SK-N-MC (cell line): ENCODE measurements around the gene COMMD1.

ENCODE experiments used
- EZH2 ChIP-seq: fragments of 200-600 bp; sonication (generic); IDR thresholded peaks from one replicate; pipeline ENCODE4 v1.6.1; 2017; ENCODE audit warnings: antibody characterized with exemption
- FOXP2 ChIP-seq: optimal IDR thresholded peaks from 2 replicates; pipeline ENCODE3; 2011; ENCODE audit warnings: mild to moderate bottlenecking, moderate library complexity; ENCODE audit not compliant: insufficient read depth; ENCODE audit errors: extremely low read length, control extremely low read depth
- POLR2AphosphoS5 ChIP-seq: IDR thresholded peaks from 2 replicates; pipeline ENCODE4 v1.6.1; 2012; ENCODE audit warnings: mild to moderate bottlenecking, low read depth, low read length, borderline replicate concordance

DNA sequence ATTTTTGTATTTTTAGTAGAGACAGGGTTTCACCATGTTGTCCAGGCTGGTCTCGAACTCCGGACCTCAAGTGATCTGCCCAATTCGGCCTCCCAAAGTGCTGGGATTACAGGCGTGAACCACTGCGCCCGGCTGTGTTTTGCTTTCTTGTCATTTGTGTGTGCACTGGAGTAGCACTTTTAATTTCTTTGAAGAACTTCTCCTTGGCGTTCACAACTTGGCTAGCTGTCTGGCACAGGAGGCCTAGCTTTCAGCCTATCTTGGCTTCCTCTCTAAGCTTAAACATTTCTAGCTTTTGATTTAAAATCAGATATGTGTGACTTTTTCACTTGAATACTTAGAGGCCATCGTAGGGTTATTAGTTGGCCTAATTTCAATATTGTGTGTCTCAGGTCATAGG, 93.0 kb downstream of the COMMD1 start:
- TF ChIP-seq EZH2 (no peak), POLR2AphosphoS5 (no peak), FOXP2 (no peak)
